Measurements from ENCODE around the gene CASS4.
"Not testable (repeated sequence)": the region's sequence is repeated elsewhere in the genome, so short reads cannot be mapped to it uniquely, and the experiment has no call there.

The CASS4 gene

DNA sequence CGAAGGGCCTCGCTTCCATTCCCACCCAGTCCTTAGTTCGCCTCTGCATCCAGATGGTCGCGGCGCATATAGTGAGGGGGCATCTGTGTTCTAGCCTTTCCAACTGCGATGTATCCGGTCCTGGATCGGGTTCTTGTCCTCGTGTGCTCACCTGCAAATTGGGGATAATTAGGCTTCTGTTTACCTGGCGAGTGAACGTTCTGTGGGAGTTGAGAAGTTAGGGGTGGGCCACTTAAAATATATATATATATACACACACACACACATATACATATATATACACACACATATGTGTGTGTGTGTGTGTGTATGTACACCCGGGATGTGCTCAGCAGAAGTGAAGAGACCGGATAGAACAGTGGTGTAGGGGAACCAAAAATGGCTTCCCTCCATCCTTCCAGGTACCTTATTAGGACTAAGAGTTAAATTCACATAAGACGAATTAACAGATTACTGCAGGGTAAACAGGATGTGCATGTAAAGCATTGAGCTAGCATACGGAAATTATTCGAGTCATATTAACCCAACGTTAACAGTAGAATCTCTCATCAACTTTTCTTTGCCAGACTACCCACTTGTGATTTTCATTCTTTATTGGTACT, 19.1 kb upstream of the CASS4 start:
- DNase-seq (ENCODE audit: low read depth), result no peak

DNA sequence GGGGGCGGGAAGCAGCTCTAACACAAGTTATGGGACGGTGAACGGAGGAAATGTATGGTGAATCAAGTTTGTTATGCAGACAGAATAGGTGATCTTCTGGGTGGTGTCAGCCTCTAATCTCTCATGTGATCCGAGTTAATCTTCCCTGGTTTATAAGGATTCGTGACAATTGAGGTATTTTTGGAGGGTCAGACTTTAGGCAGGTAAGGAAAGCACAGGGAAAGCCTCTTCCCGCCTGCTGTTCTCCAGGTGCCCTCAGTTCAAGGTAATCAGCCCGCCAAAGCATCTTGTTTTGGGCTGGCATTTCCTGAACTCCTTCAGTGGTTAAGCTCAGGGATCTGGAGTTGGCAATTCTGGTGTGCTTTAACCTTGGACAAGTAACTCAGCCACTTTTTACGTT, 18.4 kb upstream of the CASS4 start:
- no peak for DNase-seq (ENCODE audit: low read depth)

GRCh38 chr20:56395166-56395565, 16.9 kb upstream of the CASS4 start:
- no peak for DNase-seq (ENCODE audit: low read depth)

DNA sequence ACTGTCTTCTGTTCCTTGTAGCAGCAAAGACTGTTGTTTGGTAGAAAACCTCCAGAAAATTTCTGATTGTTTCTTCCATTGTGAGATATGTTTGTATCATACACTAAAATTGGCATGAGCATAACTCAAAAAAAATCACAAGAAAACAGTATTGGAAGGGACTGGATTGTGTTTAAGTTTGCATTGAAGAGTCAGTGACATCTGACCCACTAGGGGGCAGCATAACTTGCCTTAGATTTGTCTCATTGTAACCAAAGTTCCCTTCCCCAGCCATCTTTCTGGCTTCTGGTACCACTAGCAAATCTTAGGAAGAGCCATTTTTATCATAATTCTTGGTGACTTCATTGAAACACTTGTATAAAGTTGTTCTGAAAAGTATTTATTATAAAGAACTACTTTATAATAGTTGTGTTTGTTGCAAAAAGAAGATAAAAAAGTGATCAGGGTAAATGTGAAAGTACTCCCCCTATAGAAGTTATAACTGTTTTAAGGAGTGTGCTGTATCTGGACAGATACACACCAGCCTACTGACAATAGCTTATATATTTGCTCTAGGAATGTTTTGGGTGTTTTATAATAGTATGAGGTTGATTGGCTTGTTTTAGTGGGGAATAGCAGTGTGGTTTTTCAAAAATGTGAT, 11.9 kb upstream of the CASS4 start:
- peak; percentile 51 for DNase-seq (ENCODE audit: low read depth)

- no peak for DNase-seq (ENCODE audit: low read depth)
These were observed 8.6 kb upstream of the CASS4 start for GRCh38 chr20:56403465-56403864.

- DNase-seq (ENCODE audit: low read depth), result not testable (repeated sequence)
These were observed 6.7 kb upstream of the CASS4 start for GRCh38 chr20:56405356-56405755.

- no peak for DNase-seq (ENCODE audit: low read depth)
These were observed 5.2 kb upstream of the CASS4 start for GRCh38 chr20:56406910-56407309.

- DNase-seq (ENCODE audit: low read depth), result no peak
These were observed 2.5 kb upstream of the CASS4 start for GRCh38 chr20:56409521-56409920.

- DNase-seq (ENCODE audit: low read depth), result no peak
These were observed 2.1 kb upstream of the CASS4 start for GRCh38 chr20:56409956-56410355.

DNA sequence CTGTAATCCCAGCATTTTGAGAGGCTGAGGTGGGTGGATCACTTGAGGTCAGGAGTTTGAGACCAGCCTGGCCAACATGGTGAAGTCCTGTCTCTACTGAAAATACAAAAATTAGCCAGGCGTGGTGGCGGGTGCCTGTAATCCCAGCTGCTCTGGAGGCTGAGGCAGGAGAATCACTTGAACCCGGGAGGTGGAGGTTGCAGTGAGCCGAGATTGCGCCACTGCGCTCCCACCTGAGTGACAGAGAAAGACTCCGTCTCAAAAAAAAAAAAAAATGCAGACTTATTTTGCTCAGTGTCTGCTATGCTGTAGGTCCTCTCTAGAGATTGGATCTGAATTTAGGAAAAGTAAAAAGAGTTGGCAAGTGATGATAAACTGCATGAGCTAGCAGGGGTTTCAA, 773 bp upstream of the CASS4 start:
- DNase-seq (ENCODE audit: low read depth), result not testable (repeated sequence)

GRCh38 chr20:56412473-56412790, 372 bp downstream of the CASS4 start:
- no peak for DNase-seq (ENCODE audit: low read depth)

GRCh38 chr20:56412949-56413348, 889 bp downstream of the CASS4 start:
- DNase-seq (ENCODE audit: low read depth), result no peak

- no peak for DNase-seq (ENCODE audit: low read depth)
These were observed 3.0 kb downstream of the CASS4 start for GRCh38 chr20:56414842-56415765.

DNA sequence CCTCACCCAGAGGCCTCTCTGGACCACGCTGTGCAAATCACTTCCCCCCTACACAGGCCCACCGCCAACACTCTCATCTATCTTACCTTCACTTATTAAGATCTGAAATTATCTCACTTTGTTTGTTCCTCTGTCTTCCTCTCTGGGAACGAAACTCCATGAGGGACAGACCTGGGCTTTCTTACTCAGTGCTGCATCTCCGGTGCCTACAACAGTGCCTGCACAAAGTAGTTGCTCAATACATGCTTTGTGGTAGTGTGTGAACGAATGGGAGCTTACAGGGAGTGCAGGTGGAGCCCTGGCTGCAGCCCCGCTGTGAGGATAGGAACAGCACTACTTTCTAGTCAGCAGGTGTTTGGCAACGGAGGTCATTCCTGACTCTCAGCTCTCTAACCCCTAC, 5.3 kb downstream of the CASS4 start:
- DNase-seq (ENCODE audit: low read depth), result no peak

- DNase-seq (ENCODE audit: low read depth), result no peak
These were observed 5.9 kb downstream of the CASS4 start for GRCh38 chr20:56417911-56418310.

DNA sequence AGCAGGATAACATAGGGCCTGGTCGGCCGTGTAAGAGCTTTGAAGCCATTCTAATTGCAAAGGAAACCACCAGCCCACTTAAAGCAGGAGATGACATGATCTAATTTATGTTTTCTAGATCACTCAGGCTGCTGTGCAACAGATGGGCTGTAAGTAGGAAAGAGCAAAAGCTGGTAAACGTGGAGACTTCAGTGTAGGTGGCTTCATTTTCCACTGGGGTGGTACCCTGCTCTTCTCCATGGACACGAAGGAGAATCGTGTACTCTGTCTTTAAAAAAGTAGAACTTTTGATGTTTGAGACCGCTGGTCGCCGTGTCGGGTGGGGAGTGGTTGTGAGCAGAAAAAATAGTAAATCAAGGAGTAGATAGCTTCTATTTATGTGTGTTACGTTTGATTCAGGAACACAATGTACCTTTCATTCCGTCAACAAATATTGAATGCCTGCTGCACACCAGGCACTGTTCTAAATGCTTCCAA, 6.4 kb downstream of the CASS4 start:
- DNase-seq (ENCODE audit: low read depth), result no peak

DNA sequence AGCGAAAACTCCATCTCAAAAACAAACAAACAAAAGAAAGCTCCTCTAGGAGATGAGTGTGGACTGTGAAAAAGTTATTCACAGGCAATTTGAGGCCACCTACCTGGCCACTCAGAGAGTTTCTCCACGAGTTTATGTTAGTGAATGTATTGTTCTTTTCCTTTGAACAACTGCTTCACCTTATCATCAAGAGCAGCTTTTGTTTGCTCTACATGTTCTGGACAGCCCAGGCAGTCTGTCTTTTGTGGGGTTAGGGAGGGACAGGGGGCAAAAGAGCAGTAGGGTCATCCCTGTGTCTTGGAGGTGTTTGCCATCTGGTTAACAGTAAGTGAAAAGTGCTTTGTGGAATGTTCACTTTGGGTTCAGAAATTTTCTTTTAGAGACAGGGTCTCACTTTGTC, 8.0 kb downstream of the CASS4 start:
- DNase-seq (ENCODE audit: low read depth), result no peak

- DNase-seq (ENCODE audit: low read depth), result no peak
These were observed 9.1 kb downstream of the CASS4 start for GRCh38 chr20:56420940-56421688.

- DNase-seq (ENCODE audit: low read depth), result no peak
These were observed 10.2 kb downstream of the CASS4 start for GRCh38 chr20:56422076-56422823.

DNA sequence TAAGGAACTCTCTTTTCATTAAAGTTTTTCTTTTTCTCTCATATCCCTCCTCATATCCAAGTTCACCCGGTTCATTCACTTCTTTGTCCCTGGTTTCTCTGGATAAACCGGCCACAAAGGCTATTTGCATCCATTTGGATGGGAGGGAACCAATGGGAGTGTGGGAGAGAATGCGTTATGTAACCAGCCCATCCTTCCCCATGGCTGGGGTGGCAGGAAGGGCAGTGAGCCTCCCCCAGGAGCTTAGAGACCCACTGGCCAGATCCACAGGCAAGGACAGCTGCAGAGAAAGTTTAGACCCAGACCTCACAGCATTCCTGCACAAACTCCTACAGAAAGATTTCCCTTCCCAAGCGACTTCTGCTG, 10.7 kb downstream of the CASS4 start:
- no peak for DNase-seq (ENCODE audit: low read depth)

- no peak for DNase-seq (ENCODE audit: low read depth)
These were observed 11.2 kb downstream of the CASS4 start for GRCh38 chr20:56423211-56423610.

DNA sequence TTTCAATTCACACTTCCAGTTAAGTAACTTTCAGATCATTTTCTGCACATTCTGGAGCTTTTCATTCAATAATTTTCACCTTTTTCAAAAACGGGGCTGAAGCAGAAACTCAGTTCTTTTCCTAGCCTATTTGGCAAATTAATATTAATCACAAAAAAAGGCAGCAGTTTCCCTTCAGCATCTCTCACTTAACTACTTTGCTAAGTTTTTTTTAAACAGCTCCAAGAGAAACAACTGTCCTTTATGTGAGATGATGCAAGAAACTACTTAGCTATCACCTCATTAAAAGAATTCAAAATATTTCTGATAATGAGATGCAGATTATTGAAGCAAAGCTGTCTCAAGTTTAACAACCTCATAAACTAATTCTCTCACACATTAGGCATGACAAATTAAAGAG, 11.8 kb downstream of the CASS4 start:
- DNase-seq (ENCODE audit: low read depth), result no peak
